WTC11 (cell line): ENCODE data around the gene MAST4.

ENCODE experiments used
- CBFB ChIP-seq: sonication (generic); formaldehyde crosslinking; IDR thresholded peaks from 2 replicates; pipeline ENCODE4 v1.8.1; 2022; ENCODE audit warnings: mild to moderate bottlenecking, low read depth, missing genetic modification reagents
- CTCF ChIP-seq: fragments of 200-600 bp; IDR thresholded peaks from 2 replicates; pipeline ENCODE4 v1.8.0; 2022; ENCODE audit warnings: antibody characterized with exemption
- ETV6 ChIP-seq: sonication (generic); formaldehyde crosslinking; IDR thresholded peaks from 2 replicates; pipeline ENCODE4 v1.8.1; 2022; ENCODE audit warnings: mild to moderate bottlenecking, missing genetic modification reagents
- FOXK1 ChIP-seq: sonication (generic); formaldehyde crosslinking; IDR thresholded peaks from 2 replicates; pipeline ENCODE4 v1.8.0; 2022; ENCODE audit warnings: mild to moderate bottlenecking, moderate library complexity, missing genetic modification reagents
- JAZF1 ChIP-seq: fragments of 250-450 bp; sonication (Bioruptor Pico); IDR thresholded peaks from 2 replicates; pipeline ENCODE4 v1.9.0; 2021; ENCODE audit warnings: moderate library complexity, mild to moderate bottlenecking, inconsistent platforms
- RELA ChIP-seq: sonication (generic); formaldehyde crosslinking; IDR thresholded peaks from 2 replicates; pipeline ENCODE4 v1.8.1; 2022; ENCODE audit warnings: missing genetic modification reagents, mild to moderate bottlenecking, borderline replicate concordance
- ZNF423 ChIP-seq: fragments of 250-450 bp; sonication (Bioruptor Pico); IDR thresholded peaks from 2 replicates; pipeline ENCODE4 v2.1.2; 2022; ENCODE audit warnings: mild to moderate bottlenecking, moderate library complexity
- TF ChIP-seq, protein P1 (sequence below): sonication (generic); formaldehyde crosslinking; IDR thresholded peaks from 2 replicates; pipeline ENCODE4 v1.8.0; 2022; ENCODE audit warnings: mild to moderate bottlenecking, missing genetic modification reagents

- TF ChIP-seq JAZF1 (CRISPR knock-in tag) (no peak), CTCF (no peak), ETV6 (no peak), ZNF423 (CRISPR knock-in tag) (no peak), CBFB (no peak), FOXK1 (CRISPR knock-in tag) (no peak), RELA (CRISPR knock-in tag) (no peak)
- TF ChIP-seq, protein P1, sequence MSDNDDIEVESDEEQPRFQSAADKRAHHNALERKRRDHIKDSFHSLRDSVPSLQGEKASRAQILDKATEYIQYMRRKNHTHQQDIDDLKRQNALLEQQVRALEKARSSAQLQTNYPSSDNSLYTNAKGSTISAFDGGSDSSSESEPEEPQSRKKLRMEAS (CRISPR knock-in tag): no peak
Measured at GRCh38 chr5:67063791-67064190, 467.6 kb downstream of the MAST4 start.
